Breast epithelium (tissue), 4 donors: ENCODE results near the gene TCTN2. TPM values are rescaled to one million over a fixed set of nuclear protein-coding genes. Genes with fewer than 3 reads are reported as not detected.

Source experiments
- DNase-seq, 2 donors: peaks; one replicate each; pipeline ENCODE4 v3.0.0-alpha.2; 2019; ENCODE audit warnings: low spot score in 2 of 2
- H3K27ac ChIP-seq, 2 donors: fragments of 200-600 bp; sonication (generic) in 1 of 2; one replicate each; pipeline ENCODE4 v1.5.1; 2016 to 2019; ENCODE audit warnings: mild to moderate bottlenecking in 1 of 2
- H3K27me3 ChIP-seq, 2 donors: fragments of 200-600 bp; sonication (generic) in 1 of 2; one replicate each; pipeline versions ENCODE4 v1.5.1 to v1.6.0; 2017 to 2019; ENCODE audit warnings: control low read depth in 1 of 2, mild to moderate bottlenecking in 1 of 2
- H3K36me3 ChIP-seq: fragments of 200-600 bp; one replicate; pipeline ENCODE4 v1.5.1; 2019
- H3K4me1 ChIP-seq, 2 donors: fragments of 200-600 bp; sonication (generic); one replicate each; pipeline ENCODE4 v1.5.1; 2016 to 2019; ENCODE audit warnings: control low read depth in 1 of 2
- H3K4me3 ChIP-seq, 3 donors: fragments of 200-600 bp; sonication (generic); 1 replicate in 2 of 3; 2 replicates in 1 of 3; pipeline ENCODE4 v1.5.1; 2016 to 2019; ENCODE audit warnings: mild to moderate bottlenecking in 3 of 3, moderate library complexity in 2 of 3
- H3K9me3 ChIP-seq, 2 donors: fragments of 200-600 bp; sonication (generic) in 1 of 2; one replicate each; pipeline ENCODE4 v1.5.1; 2016 to 2019; ENCODE audit warnings: control low read depth in 1 of 2
- CTCF ChIP-seq, 3 donors: fragments of 450-650 bp; IDR thresholded peaks; one replicate each; pipeline ENCODE4 v1.5.1; 2016 to 2017; ENCODE audit warnings: antibody characterized with exemption in 3 of 3, mild to moderate bottlenecking in 3 of 3, moderate library complexity in 3 of 3
- POLR2A ChIP-seq: fragments of 450-650 bp; IDR thresholded peaks from one replicate; pipeline ENCODE4 v1.6.1; 2016; ENCODE audit warnings: antibody characterized with exemption, mild to moderate bottlenecking, moderate library complexity
- POLR2AphosphoS5 ChIP-seq, 3 donors: sonication (generic); formaldehyde crosslinking; IDR thresholded peaks; one replicate each; pipeline ENCODE4 v1.6.1; 2017; ENCODE audit warnings: antibody characterized with exemption in 3 of 3
- intact Hi-C: fragments of 100-400 bp; cut with DNase I; formaldehyde crosslinking; loops from one replicate; pipeline ENCODE4 v1.15.1; 2023; ENCODE audit warnings: low total_unique reads
- total RNA-seq, 3 donors: library from RNA; depleted of rRNA; stranded (reverse); fragments of >200 nt; gene quantifications; one replicate each; pipeline ENCODE4 v1.1.0, GENCODE V29; 2016

The TCTN2 gene
- total RNA-seq, 3 donors from 2014 or later = 11.5 to 22.2 (median 13.1) TPM

GRCh38 chr12:123715195-123715594 lies 44.3 kb downstream of the TCTN2 start:
- no peak for DNase-seq
- no peak for TF ChIP-seq CTCF (IDR thresholded peaks at IDR 0.05)
- TF ChIP-seq POLR2AphosphoS5 (IDR thresholded peaks at IDR 0.05) = no peak
- no peak for TF ChIP-seq POLR2A
- intact Hi-C loops = no loop called here
- Histone ChIP-seq H3K9me3 (no peaks in the 10 kb centered on the region), H3K27me3 (no peaks in the 10 kb centered on the region), H3K4me1 (peaks cover 0 to 10% of the 10 kb centered on the region in 2 donors), H3K36me3 (no peaks in the 10 kb centered on the region), H3K4me3 (no peak overlapping the region), H3K27ac (no peak overlapping the region)

GRCh38 chr12:123717350-123717749 lies 46.4 kb downstream of the TCTN2 start:
- intact Hi-C loops = no loop called here
- Histone ChIP-seq H3K9me3 (no peaks in the 10 kb centered on the region), H3K36me3 (no peaks in the 10 kb centered on the region), H3K4me3 (no peak overlapping the region), H3K27me3 (no peaks in the 10 kb centered on the region), H3K27ac (no peak overlapping the region), H3K4me1 (peaks cover 0 to 10% of the 10 kb centered on the region in 2 donors)
- no peak for DNase-seq
- TF ChIP-seq CTCF (IDR thresholded peaks at IDR 0.05) (no peak), POLR2AphosphoS5 (IDR thresholded peaks at IDR 0.05) (no peak), POLR2A (no peak)

- DNase-seq = no peak
- intact Hi-C loops = no loop called here
- H3K27ac ChIP-seq = no peak overlapping the region
- H3K4me1 ChIP-seq = no peaks in the 10 kb centered on the region
- no peak for TF ChIP-seq CTCF (IDR thresholded peaks at IDR 0.05)
- H3K4me3 ChIP-seq = no peak overlapping the region
- H3K27me3 ChIP-seq = no peaks in the 10 kb centered on the region
- no peaks in the 10 kb centered on the region for H3K9me3 ChIP-seq
- no peaks in the 10 kb centered on the region for H3K36me3 ChIP-seq
Measured at GRCh38 chr12:123720141-123720814, 49.4 kb downstream of the TCTN2 start.

GRCh38 chr12:123721245-123721644 lies 50.3 kb downstream of the TCTN2 start:
- Histone ChIP-seq H3K36me3 (peaks cover 4% of the 10 kb centered on the region), H3K9me3 (no peaks in the 10 kb centered on the region), H3K4me1 (no peaks in the 10 kb centered on the region), H3K27me3 (no peaks in the 10 kb centered on the region), H3K4me3 (no peak overlapping the region), H3K27ac (no peak overlapping the region)
- no peak for TF ChIP-seq POLR2A
- TF ChIP-seq CTCF (IDR thresholded peaks at IDR 0.05) = no peak
- TF ChIP-seq POLR2AphosphoS5 (IDR thresholded peaks at IDR 0.05) = no peak
- intact Hi-C loops = no loop called here
- no peak for DNase-seq

GRCh38 chr12:123723011-123723410 lies 52.1 kb downstream of the TCTN2 start:
- Histone ChIP-seq H3K4me3 (no peak overlapping the region), H3K9me3 (no peaks in the 10 kb centered on the region), H3K27me3 (no peaks in the 10 kb centered on the region), H3K27ac (no peak overlapping the region), H3K36me3 (peaks cover 4% of the 10 kb centered on the region), H3K4me1 (no peaks in the 10 kb centered on the region)
- no peak for DNase-seq
- intact Hi-C loops = no loop called here
- TF ChIP-seq CTCF (IDR thresholded peaks at IDR 0.05) = no peak
- no peak for TF ChIP-seq POLR2AphosphoS5 (IDR thresholded peaks at IDR 0.05)
- no peak for TF ChIP-seq POLR2A
